Caki2 (cell line): ENCODE measurements around the gene SPATS2. TPM values are rescaled to one million over a fixed set of nuclear protein-coding genes. Genes with fewer than 3 reads are reported as not detected.

Experiments used
- DNase-seq: peaks from one replicate; pipeline ENCODE4 v3.0.0-alpha.2; 2015; ENCODE audit warnings: low read depth
- in situ Hi-C: cut with HindIII; loops from 2 replicates; pipeline ENCODE4 v1.10.0; 2016; ENCODE audit warnings: low sequenced_read_pairs, low pct_unique_long_range_greater_than_20kb, mixed read lengths
- total RNA-seq: library from RNA; depleted of rRNA; stranded (reverse); fragments of >200 nt; shearing (Covaris generic); gene quantifications from 2 replicates; pipeline ENCODE4 v1.2.3, GENCODE V29; 2014; ENCODE audit warnings: low replicate concordance; rRNA removed

SPATS2 gene
- total RNA-seq, 1 experiment from 2014 or later, result 63.0 TPM

GRCh38 chr12:49567611-49568441 lies 200.6 kb downstream of the SPATS2 start, which contains the start of gene MCRS1:
Gene MCRS1 (minus strand): TSS chr12:49568142. CDS start chr12:49566731, 1,411 bp downstream.
- in situ Hi-C loops, result no loop called here
- DNase-seq, result peak; percentile 85

DNA sequence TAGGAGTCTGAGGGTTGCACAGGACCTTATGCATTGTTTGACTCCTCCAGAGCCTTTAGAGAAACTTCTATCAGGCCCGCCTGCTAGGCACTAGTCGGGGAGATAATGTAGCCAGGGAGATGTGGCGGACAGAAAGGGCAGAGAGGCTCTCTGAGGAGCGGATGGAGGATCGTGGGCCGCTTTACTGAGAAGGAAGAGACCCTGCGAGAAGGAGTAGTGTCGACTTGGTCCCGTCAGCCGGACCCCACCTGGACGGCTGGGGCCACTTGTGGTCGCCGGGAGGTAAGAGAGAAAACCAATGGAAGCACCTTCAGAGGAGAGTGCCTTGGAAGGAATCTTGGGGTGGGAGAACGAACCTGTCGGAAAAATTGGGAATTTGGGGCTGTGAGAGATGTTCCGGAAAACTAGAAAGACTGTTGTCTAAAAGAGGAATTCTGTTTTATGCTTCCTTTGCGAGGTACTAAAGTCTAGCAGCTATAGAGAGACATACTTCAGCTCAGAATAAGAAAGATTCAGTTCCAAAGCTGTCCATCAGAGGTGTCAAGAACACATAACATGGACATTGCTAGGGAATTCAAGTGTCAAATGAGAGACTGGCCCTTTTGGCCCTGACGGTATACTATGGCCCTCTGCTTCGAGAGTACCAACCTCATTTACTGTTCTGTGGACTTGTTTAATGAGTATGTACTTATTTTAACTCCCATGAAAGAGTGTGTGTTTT lies 201.3 kb downstream of the SPATS2 start:
- in situ Hi-C loops, result no loop called here
- DNase-seq, result peak; percentile 15

Other genes starting within 250 kb of the SPATS2 start
- gene TUBA1B, start 236.1 kb upstream of the SPATS2 start, total RNA-seq, result 3,617 and 4,414 TPM in 2 replicates
- 595 and 654 TPM in 2 replicates for gene TUBA1A, start 178.4 kb upstream of the SPATS2 start, total RNA-seq
- 755 and 799 TPM in 2 replicates for gene TUBA1C, start 102.4 kb upstream of the SPATS2 start, total RNA-seq
- 7.8 TPM in 1 of 2 replicates, not detected in the other for gene PRPH, start 72.3 kb upstream of the SPATS2 start, total RNA-seq
- 12.0 and 41.5 TPM in 2 replicates for gene TROAP, start 44.2 kb upstream of the SPATS2 start, total RNA-seq
- gene C1QL4, start 30.3 kb upstream of the SPATS2 start, total RNA-seq, result 25.7 and 31.2 TPM in 2 replicates
- 22.0 and 23.6 TPM in 2 replicates for gene DNAJC22, start 20.6 kb upstream of the SPATS2 start, total RNA-seq
- 3.2 and 3.6 TPM in 2 replicates for gene KCNH3, start 171.6 kb downstream of the SPATS2 start, total RNA-seq
- 128 and 149 TPM in 2 replicates for gene MCRS1, start 200.7 kb downstream of the SPATS2 start, total RNA-seq
- gene FAM186B, start 238.2 kb downstream of the SPATS2 start, total RNA-seq, result 0.64 TPM in 1 of 2 replicates, not detected in the other